ENCODE results near the gene ACOT12. TPM values are rescaled to one million over a fixed set of nuclear protein-coding genes. Genes with fewer than 3 reads are reported as not detected.

Gene ACOT12
- polyA plus RNA-seq, 3 donors: not detected

DNA sequence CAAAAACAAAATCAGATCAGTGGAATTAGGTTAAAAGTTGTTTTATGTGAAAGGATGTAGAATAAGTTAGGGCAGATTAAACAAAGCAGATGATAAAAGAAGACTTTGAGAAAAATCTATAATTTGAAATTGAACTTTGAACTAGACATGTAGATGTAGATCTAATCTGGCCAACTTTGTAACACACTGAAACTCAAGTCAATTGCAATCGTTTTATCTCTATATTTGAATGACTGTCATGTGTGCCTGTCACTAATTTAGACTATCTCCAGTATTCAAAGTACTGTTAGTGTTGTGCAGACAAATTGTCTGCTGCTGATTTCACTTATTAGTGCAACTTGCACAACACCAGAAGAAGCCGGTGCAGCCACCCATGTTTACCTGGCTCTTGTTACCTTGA, 39.8 kb downstream of the ACOT12 start:
- Histone ChIP-seq H3K4me1 (ENCODE audit: control insufficient read depth in 1 of 2, insufficient read depth in 2 of 2, low read length in 2 of 2) (no peaks in the 10 kb centered on the region), H3K27me3 (ENCODE audit: control insufficient read depth in 2 of 2, insufficient read depth in 2 of 2, low read length in 2 of 2) (no peaks in the 10 kb centered on the region), H3K4me3 (replicated peaks in 1 of 3; ENCODE audit: low read depth in 2 of 3, low read length in 3 of 3) (no peak overlapping the region), H3K4me2 (replicated peaks; ENCODE audit: extremely low read depth, low read length, poor library complexity, severe bottlenecking) (no peak overlapping the region), H4K20me1 (ENCODE audit: insufficient read depth, low read length) (no peaks in the 10 kb centered on the region), H3K9me3 (replicated peaks in 1 of 2; ENCODE audit: control insufficient read depth in 1 of 2, insufficient read depth in 1 of 2, low read length in 2 of 2) (no peaks in the 10 kb centered on the region), H3K9ac (ENCODE audit: insufficient read depth, low read length, poor library complexity, severe bottlenecking) (no peak overlapping the region), H2AFZ (ENCODE audit: insufficient read depth, low read depth, low read length, poor library complexity, severe bottlenecking) (no peak overlapping the region), H3K79me2 (ENCODE audit: insufficient read depth, low read length) (no peaks in the 10 kb centered on the region), H3K27ac (ENCODE audit: low read depth in 1 of 2, low read length in 2 of 2) (no peak overlapping the region), H3K36me3 (replicated peaks in 1 of 2; ENCODE audit: control insufficient read depth in 1 of 2, insufficient read depth in 2 of 2, low read length in 2 of 2) (no peaks in the 10 kb centered on the region)
- H3K27me3 Mint-ChIP-seq (ENCODE audit: low read depth in 3 of 3): peaks cover under 1 to 2% (median 1%) of the 10 kb centered on the region in 3 donors
- TF ChIP-seq, protein P1, sequence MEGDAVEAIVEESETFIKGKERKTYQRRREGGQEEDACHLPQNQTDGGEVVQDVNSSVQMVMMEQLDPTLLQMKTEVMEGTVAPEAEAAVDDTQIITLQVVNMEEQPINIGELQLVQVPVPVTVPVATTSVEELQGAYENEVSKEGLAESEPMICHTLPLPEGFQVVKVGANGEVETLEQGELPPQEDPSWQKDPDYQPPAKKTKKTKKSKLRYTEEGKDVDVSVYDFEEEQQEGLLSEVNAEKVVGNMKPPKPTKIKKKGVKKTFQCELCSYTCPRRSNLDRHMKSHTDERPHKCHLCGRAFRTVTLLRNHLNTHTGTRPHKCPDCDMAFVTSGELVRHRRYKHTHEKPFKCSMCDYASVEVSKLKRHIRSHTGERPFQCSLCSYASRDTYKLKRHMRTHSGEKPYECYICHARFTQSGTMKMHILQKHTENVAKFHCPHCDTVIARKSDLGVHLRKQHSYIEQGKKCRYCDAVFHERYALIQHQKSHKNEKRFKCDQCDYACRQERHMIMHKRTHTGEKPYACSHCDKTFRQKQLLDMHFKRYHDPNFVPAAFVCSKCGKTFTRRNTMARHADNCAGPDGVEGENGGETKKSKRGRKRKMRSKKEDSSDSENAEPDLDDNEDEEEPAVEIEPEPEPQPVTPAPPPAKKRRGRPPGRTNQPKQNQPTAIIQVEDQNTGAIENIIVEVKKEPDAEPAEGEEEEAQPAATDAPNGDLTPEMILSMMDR (IDR thresholded peaks at IDR 0.05): no peak
- H3K4me3 Mint-ChIP-seq: no peak overlapping the region
- DNase-seq: no peak
- no peaks in the 10 kb centered on the region for H3K36me3 Mint-ChIP-seq
- H3K27ac Mint-ChIP-seq: no peak overlapping the region
- WGBS (ENCODE audit: insufficient coverage): no CpG with 5 or more reads among the region's 2 CpGs
- peaks cover 0 to 2% (median 0%) of the 10 kb centered on the region in 7 donors for H3K9me3 Mint-ChIP-seq
- intact Hi-C loops (cut with micrococcal nuclease): no loop called here
- H3K4me1 Mint-ChIP-seq: peaks cover 3% of the 10 kb centered on the region

DNA sequence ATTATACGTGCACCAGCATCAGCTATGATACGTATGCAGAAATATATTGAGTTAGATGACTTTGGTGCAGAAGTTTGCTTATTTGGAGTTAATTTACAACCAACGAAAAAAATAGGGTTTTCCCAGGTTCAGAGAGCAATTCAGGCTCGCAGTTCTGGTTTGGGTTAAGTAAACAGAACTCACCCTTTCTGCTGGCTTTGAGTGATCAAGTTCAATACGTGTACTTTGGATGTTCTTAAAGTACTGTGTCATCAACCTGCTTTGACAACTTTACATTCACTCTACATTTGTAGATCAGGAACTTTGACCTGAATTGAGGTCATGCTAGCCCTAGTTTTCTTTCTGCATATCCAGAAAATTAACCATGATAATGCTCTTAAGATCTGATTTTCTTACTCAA, 40.7 kb downstream of the ACOT12 start:
- no peak overlapping the region for H3K4me3 Mint-ChIP-seq
- Histone ChIP-seq H2AFZ (ENCODE audit: insufficient read depth, low read depth, low read length, poor library complexity, severe bottlenecking) (no peak overlapping the region), H3K9me3 (replicated peaks in 1 of 2; ENCODE audit: control insufficient read depth in 1 of 2, insufficient read depth in 1 of 2, low read length in 2 of 2) (no peaks in the 10 kb centered on the region), H3K4me2 (replicated peaks; ENCODE audit: extremely low read depth, low read length, poor library complexity, severe bottlenecking) (no peak overlapping the region), H3K9ac (ENCODE audit: insufficient read depth, low read length, poor library complexity, severe bottlenecking) (no peak overlapping the region), H4K20me1 (ENCODE audit: insufficient read depth, low read length) (no peaks in the 10 kb centered on the region), H3K4me3 (replicated peaks in 1 of 3; ENCODE audit: low read depth in 2 of 3, low read length in 3 of 3) (no peak overlapping the region), H3K79me2 (ENCODE audit: insufficient read depth, low read length) (no peaks in the 10 kb centered on the region), H3K36me3 (replicated peaks in 1 of 2; ENCODE audit: control insufficient read depth in 1 of 2, insufficient read depth in 2 of 2, low read length in 2 of 2) (no peaks in the 10 kb centered on the region), H3K4me1 (ENCODE audit: control insufficient read depth in 1 of 2, insufficient read depth in 2 of 2, low read length in 2 of 2) (no peaks in the 10 kb centered on the region), H3K27me3 (ENCODE audit: control insufficient read depth in 2 of 2, insufficient read depth in 2 of 2, low read length in 2 of 2) (no peaks in the 10 kb centered on the region), H3K27ac (ENCODE audit: low read depth in 1 of 2, low read length in 2 of 2) (no peak overlapping the region)
- peaks cover 0 to 2% (median 0%) of the 10 kb centered on the region in 7 donors for H3K9me3 Mint-ChIP-seq
- intact Hi-C loops (cut with micrococcal nuclease): no loop called here
- no peaks in the 10 kb centered on the region for H3K36me3 Mint-ChIP-seq
- DNase-seq: no peak
- H3K27me3 Mint-ChIP-seq (ENCODE audit: low read depth in 3 of 3): peaks cover 0 to 2% (median 0%) of the 10 kb centered on the region in 3 donors
- H3K4me1 Mint-ChIP-seq: no peaks in the 10 kb centered on the region
- TF ChIP-seq, protein P1 (IDR thresholded peaks at IDR 0.05): no peak
- H3K27ac Mint-ChIP-seq: no peak overlapping the region
- 95% methylated on average over 3 of the region's 5 CpGs for WGBS (ENCODE audit: insufficient coverage)
